ENCODE results near the gene NOM1.

GRCh38 chr7:156935250-156935649 lies 14.3 kb upstream of the NOM1 start:
- TF ChIP-seq CTCF (IDR thresholded peaks at IDR 0.05; ENCODE audit: extremely low read depth in 1 of 2, insufficient read depth in 1 of 2, low read depth in 1 of 2, low read length in 2 of 2) (no peak), POLR2A (IDR thresholded peaks at IDR 0.05; ENCODE audit: low read depth, low read length) (no peak), EZH2 (IDR thresholded peaks at IDR 0.05; ENCODE audit: borderline replicate concordance, low read depth, low read length, severe bottlenecking) (no peak), FOS (IDR thresholded peaks at IDR 0.05; ENCODE audit: borderline replicate concordance, insufficient read depth, low read length) (no peak)

Measured in endothelial cell of umbilical vein (primary cell).